Mesenchymal stem cell (in vitro differentiated cells and primary cell): Measurements from ENCODE around the gene FAM83F.

Source experiments
- DNase-seq: peaks from one replicate; pipeline ENCODE4 v3.0.0-alpha.2; 2013
- H2AFZ ChIP-seq: one replicate; pipeline ENCODE4 v1.6.1; 2013; ENCODE audit warnings: low read depth, mild to moderate bottlenecking, control low read depth, inconsistent platforms, low read length, moderate library complexity
- H2AK5ac ChIP-seq: 2 replicates; pipeline ENCODE4 v1.6.1; 2013; ENCODE audit warnings: low read length, moderate library complexity, mild to moderate bottlenecking, inconsistent platforms; ENCODE audit not compliant: severe bottlenecking
- H2BK120ac ChIP-seq: one replicate; pipeline ENCODE4 v1.6.1; 2013; ENCODE audit warnings: low read depth, mild to moderate bottlenecking, inconsistent platforms, low read length, moderate library complexity
- H2BK12ac ChIP-seq, 2 experiments: one replicate each; pipeline ENCODE4 v1.6.1; 2013; ENCODE audit warnings: inconsistent platforms in 2 of 2, low read length in 2 of 2, mild to moderate bottlenecking in 2 of 2, moderate library complexity in 2 of 2, control low read depth in 1 of 2
- H2BK15ac ChIP-seq: one replicate; pipeline ENCODE4 v1.6.1; 2013; ENCODE audit warnings: mild to moderate bottlenecking, low read depth, inconsistent platforms; ENCODE audit not compliant: poor library complexity, severe bottlenecking
- H2BK5ac ChIP-seq: 2 replicates; pipeline ENCODE4 v1.6.1; 2013; ENCODE audit warnings: low read depth, mild to moderate bottlenecking, low read length, control low read depth, inconsistent platforms; ENCODE audit not compliant: poor library complexity, severe bottlenecking
- H3K14ac ChIP-seq, 2 experiments: one replicate each; pipeline ENCODE4 v1.6.1; 2013; ENCODE audit warnings: inconsistent platforms in 2 of 2, low read length in 2 of 2, control low read depth in 1 of 2, mild to moderate bottlenecking in 1 of 2, moderate library complexity in 1 of 2
- H3K18ac ChIP-seq, 2 experiments: one replicate each; pipeline ENCODE4 v1.6.1; 2013; ENCODE audit warnings: inconsistent platforms in 2 of 2, low read length in 2 of 2, control low read depth in 1 of 2, low read depth in 1 of 2, mild to moderate bottlenecking in 1 of 2
- H3K23ac ChIP-seq, 2 experiments: one replicate each; pipeline ENCODE4 v1.6.1; 2013; ENCODE audit warnings: inconsistent platforms in 2 of 2, low read length in 2 of 2, mild to moderate bottlenecking in 2 of 2, moderate library complexity in 2 of 2, control low read depth in 1 of 2
- H3K27ac ChIP-seq: 2 replicates; pipeline ENCODE4 v1.5.1; 2013; ENCODE audit warnings: mild to moderate bottlenecking, moderate library complexity, low read length, control low read depth, inconsistent platforms; ENCODE audit not compliant: poor library complexity, severe bottlenecking
- H3K27me3 ChIP-seq, 2 experiments: 2 replicates each; pipeline versions ENCODE4 v1.6.1 to v1.7.0; 2013; ENCODE audit warnings: low read length in 2 of 2, mild to moderate bottlenecking in 2 of 2, moderate library complexity in 2 of 2, control low read depth in 1 of 2, inconsistent platforms in 1 of 2; ENCODE audit not compliant: control insufficient read depth in 1 of 2, insufficient read depth in 1 of 2
- H3K36me3 ChIP-seq, 2 experiments: 2 replicates each; pipeline versions ENCODE4 v1.6.1 to v1.7.0; 2013; ENCODE audit warnings: low read length in 2 of 2, control low read depth in 1 of 2, inconsistent platforms in 1 of 2, low read depth in 1 of 2, mild to moderate bottlenecking in 1 of 2; ENCODE audit not compliant: insufficient read depth in 2 of 2, control insufficient read depth in 1 of 2
- H3K4ac ChIP-seq, 2 experiments: one replicate each; pipeline ENCODE4 v1.6.1; 2013; ENCODE audit warnings: inconsistent platforms in 2 of 2, low read length in 2 of 2, mild to moderate bottlenecking in 2 of 2, moderate library complexity in 2 of 2, control low read depth in 1 of 2, low read depth in 1 of 2
- H3K4me1 ChIP-seq: 2 replicates; pipeline ENCODE4 v1.6.1; 2013; ENCODE audit warnings: low read depth, low read length, control low read depth; ENCODE audit not compliant: control insufficient read depth, insufficient read depth
- H3K4me2 ChIP-seq: 2 replicates; pipeline ENCODE4 v1.6.1; 2013; ENCODE audit warnings: low read length, mild to moderate bottlenecking, inconsistent platforms; ENCODE audit not compliant: poor library complexity, severe bottlenecking
- H3K4me3 ChIP-seq, 2 experiments: 2 replicates each; pipeline versions ENCODE4 v1.5.1 to v1.7.0; 2013; ENCODE audit warnings: low read length in 2 of 2, mild to moderate bottlenecking in 2 of 2, control low read depth in 1 of 2, low read depth in 1 of 2; ENCODE audit not compliant: insufficient read depth in 1 of 2
- H3K79me1 ChIP-seq: replicated peaks from 2 replicates; pipeline ENCODE4 v1.6.1; 2013; ENCODE audit warnings: mild to moderate bottlenecking, control low read depth, low read length, inconsistent platforms; ENCODE audit not compliant: poor library complexity, severe bottlenecking
- H3K9ac ChIP-seq: 2 replicates; pipeline ENCODE4 v1.7.0; 2013; ENCODE audit warnings: mild to moderate bottlenecking, low read length, moderate library complexity
- H3K9me3 ChIP-seq: 2 replicates; pipeline ENCODE4 v1.7.0; 2013; ENCODE audit warnings: mild to moderate bottlenecking, low read length; ENCODE audit not compliant: control insufficient read depth
- H4K8ac ChIP-seq: one replicate; pipeline ENCODE4 v1.6.1; 2013; ENCODE audit warnings: inconsistent platforms, mild to moderate bottlenecking, low read length, moderate library complexity
- H4K91ac ChIP-seq: one replicate; pipeline ENCODE4 v1.6.1; 2013; ENCODE audit warnings: mild to moderate bottlenecking, low read length, inconsistent platforms
- WGBS: methylation state at CpG from one replicate; pipeline ENCODE4 v1.1.7; 2013; ENCODE audit warnings: mixed read lengths; 5-methylcytosine and 5-hydroxymethylcytosine counted together

The FAM83F gene

DNA sequence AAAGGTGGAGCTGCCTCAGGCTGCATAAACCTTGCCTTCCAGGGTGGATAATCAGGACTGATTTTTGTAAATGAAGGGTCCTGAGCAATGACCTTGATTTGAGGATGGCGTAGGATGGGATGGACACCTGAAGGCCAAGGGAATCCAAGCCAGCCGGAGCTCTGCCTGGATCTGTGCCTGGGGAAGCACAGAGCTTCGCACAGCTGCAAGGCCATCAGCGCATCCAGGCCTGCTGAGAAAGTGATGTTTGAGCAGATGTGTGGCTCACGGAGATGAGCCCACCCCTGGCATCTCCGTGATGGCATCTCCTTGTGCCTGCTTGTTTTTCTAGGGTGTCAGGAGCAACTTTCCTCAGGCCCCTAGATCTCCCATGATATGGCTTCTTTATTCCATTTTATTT is 23.3 kb downstream of the FAM83F start:
- H3K79me1 ChIP-seq, result no peaks in the 10 kb centered on the region

DNA sequence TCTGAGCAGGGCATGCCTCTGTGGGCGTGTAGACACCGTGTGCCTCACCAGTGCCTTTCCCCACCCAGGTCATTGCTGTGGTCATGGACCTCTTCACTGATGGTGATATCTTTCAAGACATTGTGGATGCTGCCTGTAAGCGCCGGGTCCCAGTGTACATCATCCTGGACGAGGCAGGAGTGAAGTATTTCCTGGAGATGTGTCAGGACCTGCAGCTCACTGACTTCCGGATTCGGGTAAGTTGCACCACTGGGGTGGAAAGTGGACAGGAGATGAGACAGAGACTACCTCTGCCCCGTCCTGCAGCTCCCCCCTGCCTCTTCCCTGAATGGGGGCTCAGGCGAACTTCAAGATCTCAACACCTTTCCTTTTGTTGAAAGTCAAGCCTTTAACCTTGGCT is 24.3 kb downstream of the FAM83F start:
- H3K4me1 ChIP-seq, result peaks cover 9% of the 10 kb centered on the region
- H3K9me3 ChIP-seq, result no peaks in the 10 kb centered on the region
- no peak overlapping the region for H4K8ac ChIP-seq
- H2BK5ac ChIP-seq, result no peak overlapping the region
- no peaks in the 10 kb centered on the region for H3K36me3 ChIP-seq
- no peak overlapping the region for H3K14ac ChIP-seq
- H3K9ac ChIP-seq, result no peak overlapping the region
- no peak overlapping the region for H3K23ac ChIP-seq
- H3K4me3 ChIP-seq, result no peak overlapping the region
- H2BK12ac ChIP-seq, result no peak overlapping the region
- 85% methylated on average over 9 of the region's 9 CpGs for WGBS
- no peak overlapping the region for H3K4me2 ChIP-seq
- H2BK120ac ChIP-seq, result no peak overlapping the region
- H2BK15ac ChIP-seq, result no peak overlapping the region
- no peak overlapping the region for H3K18ac ChIP-seq
- peaks cover 35 to 65% of the 10 kb centered on the region in 2 experiments for H3K27me3 ChIP-seq
- no peaks in the 10 kb centered on the region for H3K79me1 ChIP-seq
- no peak overlapping the region for H4K91ac ChIP-seq
- no peak for DNase-seq
- no peak overlapping the region for H2AFZ ChIP-seq
- H2AK5ac ChIP-seq, result no peak overlapping the region
- no peak overlapping the region for H3K27ac ChIP-seq
- peak overlapping the region in 1 of 2 experiments; percentile 24 for H3K4ac ChIP-seq

More for the DNA sequence above, 23.3 kb downstream of the FAM83F start:
- Histone ChIP-seq H3K9ac (no peak overlapping the region), H4K91ac (no peak overlapping the region), H3K23ac (peak overlapping the region in 1 of 2 experiments; percentile 25), H3K27me3 (peaks cover 26 to 60% of the 10 kb centered on the region in 2 experiments), H2AFZ (no peak overlapping the region), H3K4me2 (no peak overlapping the region), H2BK12ac (no peak overlapping the region), H3K14ac (no peak overlapping the region), H3K27ac (no peak overlapping the region), H4K8ac (no peak overlapping the region), H3K4ac (no peak overlapping the region), H3K9me3 (no peaks in the 10 kb centered on the region), H3K36me3 (no peaks in the 10 kb centered on the region), H3K4me1 (peaks cover 7% of the 10 kb centered on the region), H2BK15ac (no peak overlapping the region), H2AK5ac (no peak overlapping the region), H2BK5ac (no peak overlapping the region), H3K4me3 (no peak overlapping the region), H3K18ac (no peak overlapping the region), H2BK120ac (no peak overlapping the region)
- WGBS, result 88% methylated on average over 6 of the region's 6 CpGs
- no peak for DNase-seq

DNA sequence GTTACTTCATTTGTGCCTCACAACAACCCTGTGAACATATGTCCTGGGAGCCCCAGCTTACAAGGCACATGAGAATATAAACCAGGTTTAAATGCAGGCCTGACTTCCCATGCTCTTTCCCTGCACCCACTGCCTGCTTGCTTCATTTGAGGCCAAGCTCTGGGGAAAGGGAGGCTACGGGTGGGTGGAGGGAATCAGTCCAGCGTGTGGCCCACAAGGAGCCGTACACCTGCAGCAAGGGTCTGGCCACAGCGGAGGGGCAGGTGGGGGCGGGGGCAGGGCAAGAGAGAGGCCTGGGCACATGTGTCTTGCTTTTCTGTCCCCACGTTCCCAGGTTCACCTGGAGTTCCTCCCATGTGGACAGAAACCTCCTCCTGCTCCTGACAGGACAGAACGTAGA is 26.2 kb downstream of the FAM83F start:
- H4K91ac ChIP-seq, result no peak overlapping the region
- H3K4me1 ChIP-seq, result peaks cover 7% of the 10 kb centered on the region
- no peaks in the 10 kb centered on the region for H3K9me3 ChIP-seq
- no peak overlapping the region for H2BK12ac ChIP-seq
- H3K18ac ChIP-seq, result no peak overlapping the region
- H2BK120ac ChIP-seq, result no peak overlapping the region
- no peak overlapping the region for H2AK5ac ChIP-seq
- no peak for DNase-seq
- no peak overlapping the region for H3K23ac ChIP-seq
- H3K79me1 ChIP-seq, result no peaks in the 10 kb centered on the region
- H3K9ac ChIP-seq, result no peak overlapping the region
- no peak overlapping the region for H2AFZ ChIP-seq
- H3K27me3 ChIP-seq, result peaks cover 27 to 55% of the 10 kb centered on the region in 2 experiments
- no peaks in the 10 kb centered on the region for H3K36me3 ChIP-seq
- no peak overlapping the region for H2BK5ac ChIP-seq
- no peak overlapping the region for H2BK15ac ChIP-seq
- no peak overlapping the region for H3K4me2 ChIP-seq
- no peak overlapping the region for H3K14ac ChIP-seq
- no peak overlapping the region for H4K8ac ChIP-seq
- 92% methylated on average over 7 of the region's 7 CpGs for WGBS
- no peak overlapping the region for H3K27ac ChIP-seq
- no peak overlapping the region for H3K4me3 ChIP-seq
- H3K4ac ChIP-seq, result no peak overlapping the region

DNA sequence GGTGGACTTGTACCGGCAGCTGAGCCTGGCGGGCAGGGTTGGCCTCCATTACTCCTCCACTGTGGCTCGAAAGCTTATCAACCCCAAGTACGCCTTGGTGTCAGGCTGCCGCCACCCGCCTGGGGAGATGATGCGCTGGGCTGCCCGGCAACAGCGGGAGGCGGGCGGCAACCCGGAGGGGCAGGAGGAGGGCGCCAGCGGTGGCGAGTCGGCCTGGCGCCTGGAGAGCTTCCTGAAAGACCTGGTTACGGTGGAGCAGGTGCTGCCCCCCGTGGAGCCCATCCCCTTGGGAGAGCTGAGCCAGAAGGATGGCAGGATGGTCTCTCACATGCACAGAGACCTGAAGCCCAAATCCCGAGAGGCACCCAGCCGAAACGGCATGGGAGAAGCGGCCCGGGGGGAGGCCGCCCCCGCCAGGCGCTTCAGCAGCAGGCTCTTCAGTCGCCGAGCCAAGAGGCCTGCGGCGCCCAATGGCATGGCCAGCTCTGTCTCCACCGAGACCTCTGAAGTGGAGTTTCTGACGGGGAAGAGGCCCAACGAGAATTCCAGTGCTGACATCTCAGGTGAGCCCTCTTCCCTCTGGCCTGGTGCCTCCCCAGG is 26.7 kb downstream of the FAM83F start:
- no peaks in the 10 kb centered on the region for H3K36me3 ChIP-seq
- H3K23ac ChIP-seq, result no peak overlapping the region
- H2BK12ac ChIP-seq, result no peak overlapping the region
- no peak overlapping the region for H4K91ac ChIP-seq
- H2BK15ac ChIP-seq, result no peak overlapping the region
- peaks cover 28 to 51% of the 10 kb centered on the region in 2 experiments for H3K27me3 ChIP-seq
- H3K79me1 ChIP-seq, result no peaks in the 10 kb centered on the region
- peaks cover 7% of the 10 kb centered on the region for H3K4me1 ChIP-seq
- no peak overlapping the region for H3K4me2 ChIP-seq
- 91% methylated on average over 34 of the region's 34 CpGs for WGBS
- DNase-seq, result no peak
- no peak overlapping the region for H3K9ac ChIP-seq
- H2BK5ac ChIP-seq, result no peak overlapping the region
- no peak overlapping the region for H3K27ac ChIP-seq
- no peak overlapping the region for H3K14ac ChIP-seq
- H3K4ac ChIP-seq, result no peak overlapping the region
- no peaks in the 10 kb centered on the region for H3K9me3 ChIP-seq
- no peak overlapping the region for H4K8ac ChIP-seq
- no peak overlapping the region for H2AK5ac ChIP-seq
- no peak overlapping the region for H2BK120ac ChIP-seq
- no peak overlapping the region for H2AFZ ChIP-seq
- no peak overlapping the region for H3K4me3 ChIP-seq
- no peak overlapping the region for H3K18ac ChIP-seq
